Stomach (tissue), 9 donors: ENCODE data around the gene SUV39H1. TPM values are rescaled to one million over a fixed set of nuclear protein-coding genes. Genes with fewer than 3 reads are reported as not detected.
A peak's percentile ranks its signal among the peaks of the same experiment; 100 is the strongest.
"Not testable (repeated sequence)": the region's sequence is repeated elsewhere in the genome, so short reads cannot be mapped to it uniquely, and the experiment has no call there.

Experiments
- DNase-seq, 2 donors: peaks; one replicate each; pipeline versions ENCODE4 v3.0.0 to v3.0.0-alpha.2; 2013 to 2019
- H3K27ac ChIP-seq, 5 donors: fragments of 200-600 bp in 4 of 5; sonication (generic) in 4 of 5; one replicate each; pipeline ENCODE4 v1.5.1; 2013 to 2019; ENCODE audit warnings: mild to moderate bottlenecking in 1 of 5, moderate library complexity in 1 of 5
- H3K27me3 ChIP-seq, 3 donors: fragments of 200-600 bp; sonication (generic); one replicate each; pipeline ENCODE4 v1.5.1; 2017 to 2019; ENCODE audit warnings: mixed run types in 1 of 3
- H3K36me3 ChIP-seq, 4 donors: fragments of 200-600 bp; sonication (generic); 1 replicate in 3 of 4; 2 replicates in 1 of 4; pipeline ENCODE4 v1.5.1; 2016 to 2019
- H3K4me1 ChIP-seq, 4 donors: fragments of 200-600 bp; sonication (generic); one replicate each; pipeline ENCODE4 v1.5.1; 2016 to 2019
- H3K4me3 ChIP-seq, 4 donors: fragments of 200-600 bp; sonication (generic) in 3 of 4; one replicate each; pipeline ENCODE4 v1.5.1; 2016 to 2019; ENCODE audit warnings: mild to moderate bottlenecking in 1 of 4
- H3K9me3 ChIP-seq, 4 donors: fragments of 200-600 bp; sonication (generic); one replicate each; pipeline ENCODE4 v1.5.1; 2016 to 2019
- CTCF ChIP-seq, 7 experiments: fragments of 450-650 bp in 4 of 7; fragments of 200-600 bp in 3 of 7; sonication (generic) in 3 of 7; IDR thresholded peaks; one replicate each; pipeline ENCODE4 v1.5.1; 2016 to 2019; ENCODE audit warnings: antibody characterized with exemption in 7 of 7, control low read depth in 2 of 7, mild to moderate bottlenecking in 1 of 7
- EP300 ChIP-seq: sonication (generic); formaldehyde crosslinking; IDR thresholded peaks from one replicate; pipeline ENCODE4 v1.6.1; 2017; ENCODE audit warnings: antibody characterized with exemption
- POLR2A ChIP-seq, 4 donors: fragments of 450-650 bp; IDR thresholded peaks; one replicate each; pipeline ENCODE4 v1.6.1; 2016; ENCODE audit warnings: antibody characterized with exemption in 4 of 4, control low read depth in 2 of 4, mild to moderate bottlenecking in 1 of 4, moderate library complexity in 1 of 4
- POLR2AphosphoS5 ChIP-seq, 3 donors: sonication (generic); formaldehyde crosslinking; IDR thresholded peaks; one replicate each; pipeline ENCODE4 v1.6.1; 2016; ENCODE audit warnings: antibody characterized with exemption in 3 of 3
- WGBS, 5 donors: extraction: QIAGEN DNeasy Blood & Tissue Kit in 3 of 5; methylation state at CpG; one replicate each; pipeline versions ENCODE4 v1.1.5 to v1.1.7; 2013 to 2018; 5-methylcytosine and 5-hydroxymethylcytosine counted together
- intact Hi-C: fragments of 100-400 bp; cut with DNase I; formaldehyde crosslinking; loops from one replicate; pipeline ENCODE4 v1.15.1; 2023; ENCODE audit warnings: low total_unique reads
- polyA plus RNA-seq, 3 donors: library from polyadenylated mRNA; stranded (reverse); fragments of 200-250 nt; gene quantifications; one replicate each; pipeline ENCODE4 v1.2.3, GENCODE V29; 2013
- total RNA-seq, 5 donors: library from RNA; depleted of rRNA; stranded (reverse); fragments of >200 nt; gene quantifications; one replicate each; pipeline versions ENCODE4 v1.1.0 to v1.2.3, GENCODE V29; 2014 to 2016
- donor health status: healthy with polysubstance abuse.
- donor health status: Bipolar disorder and iron deficiency.
- donor health status: healthy.

SUV39H1 gene
- total and polyA plus RNA-seq, 8 donors: 1.8 to 5.5 (median 4.1) TPM

- intact Hi-C loops: no loop called here
- 67 to 82% (median 79%) methylated on average over 5 to 10 of the region's 10 CpGs for WGBS, 5 donors
- H3K4me1 ChIP-seq: peaks cover 0 to 8% (median 7%) of the 10 kb centered on the region in 4 donors
- no peak overlapping the region for H3K4me3 ChIP-seq
- no peaks in the 10 kb centered on the region for H3K27me3 ChIP-seq
- H3K9me3 ChIP-seq: no peaks in the 10 kb centered on the region
- peak overlapping the region in 1 of 5 donors; percentile 74 for H3K27ac ChIP-seq
- TF ChIP-seq POLR2A (IDR thresholded peaks at IDR 0.05): no peak
- TF ChIP-seq EP300: no peak
- no peak for TF ChIP-seq CTCF (IDR thresholded peaks at IDR 0.05)
- TF ChIP-seq POLR2AphosphoS5 (IDR thresholded peaks at IDR 0.05): no peak
- H3K36me3 ChIP-seq: no peaks in the 10 kb centered on the region
- DNase-seq: no peak
Measured at GRCh38 chrX:48681539-48682183, 14.9 kb upstream of the SUV39H1 start.

- WGBS, 5 donors: 80 to 91% (median 83%) methylated on average over 12 of the region's 12 CpGs
- H3K27ac ChIP-seq: peak overlapping the region in 4 of 5 donors; percentile 26 to 74 (median 64)
Measured at GRCh38 chrX:48682795-48683194, 13.7 kb upstream of the SUV39H1 start.

GRCh38 chrX:48683411-48683982, 13.0 kb upstream of the SUV39H1 start, which contains the start of gene WAS:
Gene WAS, plus strand, starts transcription at chrX:48683799. Its CDS starts 55 bp downstream, at chrX:48683854.
- H3K27me3 ChIP-seq: peaks cover 0 to under 1% (median 0%) of the 10 kb centered on the region in 3 donors
- peak within 1 kb of the TSS; percentile 16 to 74 (median 55) for H3K27ac ChIP-seq
- peak within 1 kb of the TSS; percentile 14 to 33 (median 30) for H3K4me3 ChIP-seq
- DNase-seq: peak in 1 of 2 donors; percentile 36
- intact Hi-C loops: no loop called here
- 62 to 66% (median 64%) methylated on average over 9 to 13 of the region's 13 CpGs for WGBS, 5 donors
- TF ChIP-seq POLR2A (IDR thresholded peaks at IDR 0.05): no peak
- TF ChIP-seq EP300: no peak
- TF ChIP-seq CTCF (IDR thresholded peaks at IDR 0.05): no peak
- H3K4me1 ChIP-seq: no peaks in the 10 kb centered on the region
- H3K9me3 ChIP-seq: no peaks in the 10 kb centered on the region
- H3K36me3 ChIP-seq: no peaks in the 10 kb centered on the region

More at GRCh38 chrX:48682795-48683194, 13.7 kb upstream of the SUV39H1 start:
- H3K36me3 ChIP-seq, DNase-seq, H3K27me3 ChIP-seq, H3K4me3 ChIP-seq, H3K9me3 ChIP-seq, H3K4me1 ChIP-seq, intact Hi-C loops: not testable (repeated sequence)

- no peak for DNase-seq
- intact Hi-C loops: no loop called here
- TF ChIP-seq POLR2A (IDR thresholded peaks at IDR 0.05): no peak
- TF ChIP-seq EP300: no peak
- no peak for TF ChIP-seq CTCF (IDR thresholded peaks at IDR 0.05)
- TF ChIP-seq POLR2AphosphoS5 (IDR thresholded peaks at IDR 0.05): no peak
- Histone ChIP-seq H3K9me3 (no peaks in the 10 kb centered on the region), H3K27me3 (peaks cover 0 to 4% (median 0%) of the 10 kb centered on the region in 3 donors), H3K27ac (peak overlapping the region in 4 of 5 donors; percentile 26 to 74 (median 64)), H3K4me1 (no peaks in the 10 kb centered on the region), H3K4me3 (peak overlapping the region; percentile 14 to 33 (median 30)), H3K36me3 (no peaks in the 10 kb centered on the region)
- WGBS, 5 donors: 40 to 72% (median 72%) methylated on average over 1 to 7 of the region's 7 CpGs
Measured at GRCh38 chrX:48684134-48684533, 12.4 kb upstream of the SUV39H1 start.

GRCh38 chrX:48685416-48685815, 11.1 kb upstream of the SUV39H1 start:
- no peak overlapping the region for H3K27ac ChIP-seq
- no peak for DNase-seq
- no peaks in the 10 kb centered on the region for H3K9me3 ChIP-seq
- intact Hi-C loops: no loop called here
- 65 to 76% (median 73%) methylated on average over 7 to 12 of the region's 12 CpGs for WGBS, 5 donors
- no peak for TF ChIP-seq POLR2A (IDR thresholded peaks at IDR 0.05)
- TF ChIP-seq POLR2AphosphoS5 (IDR thresholded peaks at IDR 0.05): no peak
- TF ChIP-seq EP300: no peak
- TF ChIP-seq CTCF (IDR thresholded peaks at IDR 0.05): no peak
- H3K4me1 ChIP-seq: no peaks in the 10 kb centered on the region
- H3K27me3 ChIP-seq: peaks cover 0 to 4% (median 0%) of the 10 kb centered on the region in 3 donors
- peak overlapping the region in 1 of 4 donors; percentile 15 for H3K4me3 ChIP-seq
- H3K36me3 ChIP-seq: no peaks in the 10 kb centered on the region
